GM12892 (cell line): ENCODE measurements around the gene OR5A2.

Experiments used
- POLR2A ChIP-seq: IDR thresholded peaks from 2 replicates; pipeline ENCODE4 v1.6.1; 2011; ENCODE audit warnings: low read depth, low read length, control low read depth
- POLR2AphosphoS5 ChIP-seq: IDR thresholded peaks from 2 replicates; pipeline ENCODE4 v1.6.1; 2011; ENCODE audit warnings: low read depth, low read length, control low read depth
- TAF1 ChIP-seq: IDR thresholded peaks from 2 replicates; pipeline ENCODE4 v1.6.1; 2011; ENCODE audit warnings: low read depth, mild to moderate bottlenecking, control low read depth, low read length, borderline replicate concordance

DNA sequence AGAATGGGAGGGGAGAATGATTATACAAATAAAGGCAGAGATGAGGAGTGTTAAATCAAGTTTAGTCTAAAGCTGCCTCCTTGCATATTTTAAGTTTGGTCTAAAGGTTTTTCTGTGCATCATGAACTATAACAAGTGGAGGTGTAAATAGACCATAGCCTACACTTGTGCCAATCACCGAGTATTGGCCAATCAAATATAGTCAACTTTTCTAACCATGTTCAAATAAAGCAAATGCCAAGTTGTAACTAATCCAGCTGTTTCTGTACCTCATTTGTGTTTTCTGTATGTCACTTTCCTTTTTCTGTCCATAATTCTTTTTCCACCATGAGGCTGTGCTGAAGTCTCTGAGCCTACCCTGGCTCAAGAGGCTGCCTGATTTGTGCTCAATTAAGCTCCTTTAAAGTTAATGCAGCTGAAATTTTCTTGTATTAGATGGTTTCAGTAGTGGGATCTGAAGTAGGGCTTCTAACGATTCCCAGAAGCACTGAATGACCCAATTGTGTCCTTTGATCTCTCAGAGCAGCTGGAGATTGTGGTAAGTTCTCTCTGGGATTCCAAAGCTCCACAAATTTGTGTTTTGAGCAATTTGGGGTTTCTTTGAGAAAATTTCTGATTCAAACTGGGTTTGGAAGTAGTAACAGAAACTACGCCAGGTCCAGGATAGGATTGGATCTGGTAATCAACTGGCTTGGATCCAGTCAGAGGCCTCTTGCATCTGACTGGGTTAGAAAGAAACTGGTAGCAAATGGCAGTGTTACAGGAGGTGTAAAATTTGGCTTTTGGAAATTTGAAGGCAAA is 25.6 kb downstream of the OR5A2 start:
- no peak for TF ChIP-seq POLR2A
- no peak for TF ChIP-seq POLR2AphosphoS5
- no peak for TF ChIP-seq TAF1
